HEK293T (cell line): ENCODE data around the gene RHBDL1.

Experiments used
- CTCF ChIA-PET: fragments of 350-600 bp; formaldehyde crosslinking; extraction: SDS; loops from one replicate; lab custom pipeline; 2021; ENCODE audit warnings: antibody characterized with exemption, inconsistent platforms; lab: Yijun Ruan, JAX
- POLR2A ChIA-PET: fragments of 350-600 bp; formaldehyde crosslinking; extraction: SDS; loops from one replicate; lab custom pipeline; 2020; ENCODE audit warnings: antibody characterized with exemption, inconsistent platforms; lab: Yijun Ruan, JAX
- DNase-seq: peaks from one replicate; pipeline ENCODE4 v3.0.0; 2012; ENCODE audit warnings: mixed read lengths; ENCODE audit errors: extremely low spot score
- ARNT ChIP-seq: fragments of 450-650 bp; IDR thresholded peaks from 2 replicates; pipeline ENCODE4 v1.6.1; 2017; ENCODE audit warnings: mild to moderate bottlenecking
- BHLHE40 ChIP-seq: fragments of 450-650 bp; IDR thresholded peaks from 2 replicates; pipeline ENCODE4 v1.6.1; 2016; ENCODE audit warnings: mild to moderate bottlenecking, moderate library complexity, borderline replicate concordance
- CTBP1 ChIP-seq: fragments of 450-650 bp; IDR thresholded peaks from 2 replicates; pipeline ENCODE4 v1.6.1; 2016; ENCODE audit warnings: borderline replicate concordance
- ELF4 ChIP-seq: fragments of 450-650 bp; IDR thresholded peaks from 2 replicates; pipeline ENCODE4 v1.6.1; 2017; ENCODE audit warnings: antibody characterized with exemption
- FOXA1 ChIP-seq: fragments of 450-650 bp; IDR thresholded peaks from 2 replicates; pipeline ENCODE4 v1.6.1; 2016; ENCODE audit warnings: mild to moderate bottlenecking
- FOXK2 ChIP-seq: fragments of 450-650 bp; IDR thresholded peaks from 2 replicates; pipeline ENCODE4 v1.6.1; 2016; ENCODE audit warnings: mild to moderate bottlenecking
- FOXM1 ChIP-seq: fragments of 450-650 bp; IDR thresholded peaks from 2 replicates; pipeline ENCODE4 v1.6.1; 2017; ENCODE audit warnings: mild to moderate bottlenecking, borderline replicate concordance
- HDGF ChIP-seq: fragments of 450-650 bp; IDR thresholded peaks from 2 replicates; pipeline ENCODE4 v1.6.1; 2017; ENCODE audit warnings: antibody characterized with exemption, borderline replicate concordance
- L3MBTL2 ChIP-seq: fragments of 450-650 bp; conservative IDR thresholded peaks from 2 replicates; pipeline ENCODE4 v1.6.1; 2016; ENCODE audit warnings: mild to moderate bottlenecking
- LEF1 ChIP-seq: fragments of 450-650 bp; IDR thresholded peaks from 2 replicates; pipeline ENCODE4 v1.6.1; 2017; ENCODE audit warnings: mild to moderate bottlenecking, borderline replicate concordance
- NFRKB ChIP-seq: fragments of 450-650 bp; IDR thresholded peaks from 2 replicates; pipeline ENCODE4 v1.6.1; 2016; ENCODE audit warnings: mild to moderate bottlenecking, moderate library complexity
- SP1 ChIP-seq: fragments of 450-650 bp; IDR thresholded peaks from 2 replicates; pipeline ENCODE4 v1.6.1; 2017
- SUZ12 ChIP-seq: fragments of 450-650 bp; IDR thresholded peaks from 2 replicates; pipeline ENCODE4 v1.6.1; 2016; ENCODE audit warnings: mild to moderate bottlenecking
- TARDBP ChIP-seq: fragments of 450-650 bp; IDR thresholded peaks from 2 replicates; pipeline ENCODE4 v1.6.1; 2016
- ZNF384 ChIP-seq: fragments of 450-650 bp; IDR thresholded peaks from 2 replicates; pipeline ENCODE4 v1.6.1; 2016
- TF ChIP-seq, protein P1 (sequence below): fragments of 450-650 bp; IDR thresholded peaks from 2 replicates; pipeline ENCODE4 v1.6.1; 2016

The RHBDL1 gene

GRCh38 chr16:680967-681745, 5.7 kb downstream of the RHBDL1 start:
- TF ChIP-seq HDGF (no peak), CTBP1 (no peak), FOXA1 (no peak), FOXK2 (no peak), ARNT (no peak), SUZ12 (no peak), ZNF384 (no peak), ELF4 (no peak), NFRKB (no peak), SP1 (no peak), BHLHE40 (no peak), TARDBP (no peak), L3MBTL2 (no peak)
- TF ChIP-seq, protein P1, sequence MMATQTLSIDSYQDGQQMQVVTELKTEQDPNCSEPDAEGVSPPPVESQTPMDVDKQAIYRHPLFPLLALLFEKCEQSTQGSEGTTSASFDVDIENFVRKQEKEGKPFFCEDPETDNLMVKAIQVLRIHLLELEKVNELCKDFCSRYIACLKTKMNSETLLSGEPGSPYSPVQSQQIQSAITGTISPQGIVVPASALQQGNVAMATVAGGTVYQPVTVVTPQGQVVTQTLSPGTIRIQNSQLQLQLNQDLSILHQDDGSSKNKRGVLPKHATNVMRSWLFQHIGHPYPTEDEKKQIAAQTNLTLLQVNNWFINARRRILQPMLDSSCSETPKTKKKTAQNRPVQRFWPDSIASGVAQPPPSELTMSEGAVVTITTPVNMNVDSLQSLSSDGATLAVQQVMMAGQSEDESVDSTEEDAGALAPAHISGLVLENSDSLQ = no peak
- POLR2A ChIA-PET = interaction anchor here (0.8 to 3.0 kb wide), 13 partner anchors 9 to 45 kb away, joined by 3 to 33 read pairs (median 5); partner anchors contain the start of genes ANTKMT, METTL26, RHOT2 and WDR24
- CTCF ChIA-PET = no interaction called here
- no peak for DNase-seq

DNA sequence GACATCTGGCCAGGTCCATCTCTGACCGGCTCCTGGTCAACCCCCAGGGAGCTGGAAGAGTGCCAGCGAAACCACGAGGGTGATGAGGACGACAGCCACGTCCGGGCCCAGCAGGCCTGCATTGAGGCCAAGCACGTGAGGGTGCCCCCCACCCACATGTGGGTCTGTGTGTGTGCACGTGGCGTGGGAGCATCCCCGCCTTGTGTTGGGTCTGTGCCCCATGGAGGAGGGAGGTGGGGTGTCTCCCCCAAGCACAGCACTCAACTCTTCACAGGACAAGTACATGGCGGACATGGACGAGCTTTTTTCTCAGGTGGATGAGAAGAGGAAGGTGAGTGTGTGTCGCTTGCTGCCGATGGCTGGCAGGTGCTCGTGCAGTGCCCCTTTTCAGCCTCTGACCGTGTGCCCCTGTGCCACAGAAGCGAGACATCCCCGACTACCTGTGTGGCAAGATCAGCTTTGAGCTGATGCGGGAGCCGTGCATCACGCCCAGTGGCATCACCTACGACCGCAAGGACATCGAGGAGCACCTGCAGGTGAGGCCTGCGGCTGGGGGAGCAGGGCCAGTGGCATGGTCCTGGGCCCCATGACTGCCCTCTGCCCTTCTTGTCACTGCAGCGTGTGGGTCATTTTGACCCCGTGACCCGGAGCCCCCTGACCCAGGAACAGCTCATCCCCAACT, 6.4 kb downstream of the RHBDL1 start:
- peak; percentile 82 for TF ChIP-seq L3MBTL2
- TF ChIP-seq SP1 = no peak
- TF ChIP-seq ARNT = no peak
- TF ChIP-seq HDGF = 0 out of 2 replicates have a peak, but pooled peaks have one; percentile 22
- ChIA-PET CTCF (no interaction called here), POLR2A (interaction anchor here (0.8 to 3.0 kb wide), 11 partner anchors 8 to 46 kb away, joined by 3 to 33 read pairs (median 5); partner anchors contain the start of genes ANTKMT, METTL26, RHOT2 and WDR24)
- no peak for DNase-seq

GRCh38 chr16:682493-683395, 7.3 kb downstream of the RHBDL1 start:
- TF ChIP-seq L3MBTL2 (peak; percentile 42), CTBP1 (no peak)
- DNase-seq = no peak
- ChIA-PET POLR2A (interaction anchor here (1.3 to 3.0 kb wide), 6 partner anchors 7 to 46 kb away, joined by 5 to 33 read pairs (median 10); partner anchors contain the start of genes ANTKMT, METTL26, RHOT2 and WDR24), CTCF (no interaction called here)

DNA sequence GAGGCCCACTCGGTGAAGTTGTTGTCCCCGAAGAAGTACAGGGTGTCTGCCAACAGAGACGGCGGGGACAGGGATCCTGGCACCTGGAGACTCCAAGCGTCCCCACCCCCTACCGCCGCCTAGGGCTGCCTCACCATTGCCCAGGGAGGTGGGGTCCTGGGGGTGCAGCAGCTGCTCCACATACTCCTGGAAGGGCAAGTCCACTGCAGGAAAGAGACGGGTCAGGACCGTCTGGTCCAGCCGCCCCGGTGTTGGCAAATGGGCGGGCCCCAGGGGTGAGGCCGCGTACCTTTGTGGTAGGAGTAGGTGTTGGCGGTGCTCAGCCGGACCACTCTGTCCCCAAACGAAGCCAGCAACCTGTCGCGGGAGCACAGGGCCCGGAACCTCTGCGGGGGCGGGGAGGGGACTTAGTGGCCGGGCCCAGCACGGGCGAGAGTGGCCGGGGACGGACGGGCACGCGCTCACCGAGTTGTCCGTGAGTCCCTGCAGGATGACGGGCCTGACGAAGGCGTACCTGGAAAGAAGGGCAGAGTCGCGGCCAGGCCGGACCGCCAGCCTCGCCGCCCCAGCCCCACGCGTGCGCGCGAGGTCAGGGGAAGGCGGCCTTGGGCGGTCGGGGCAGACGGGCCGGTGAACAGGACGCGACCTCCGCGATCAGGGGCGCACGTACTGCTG, 8.1 kb downstream of the RHBDL1 start:
- POLR2A ChIA-PET = interaction anchor here (1.4 kb wide), 1 partner anchor 38 kb away, joined by 4 read pairs; the partner anchor contains the start of gene ANTKMT
- DNase-seq = no peak
- CTCF ChIA-PET = no interaction called here
- TF ChIP-seq HDGF (peak; percentile 58; the same call in 1 of the 2 replicates), FOXA1 (no peak), LEF1 (no peak), CTBP1 (no peak), ARNT (no peak), FOXM1 (no peak), BHLHE40 (no peak), L3MBTL2 (peak; percentile 33), NFRKB (no peak), ZNF384 (no peak), ELF4 (no peak)

GRCh38 chr16:684071-684794, 8.8 kb downstream of the RHBDL1 start, which contains the start of gene JMJD8:
Gene JMJD8, minus strand, starts transcription at chr16:684334. Its CDS starts 15 bp downstream, at chr16:684319.
- POLR2A ChIA-PET = interaction anchor here (0.5 to 1.4 kb wide), 5 partner anchors 9 to 597 kb away, joined by 3 to 4 read pairs (median 3); partner anchors contain the start of gene ANTKMT
- CTCF ChIA-PET = no interaction called here
- 0 out of 2 replicates have a peak, but pooled peaks have one; percentile 53 for TF ChIP-seq FOXM1
- no peak for TF ChIP-seq FOXA1
- no peak for TF ChIP-seq BHLHE40
- TF ChIP-seq CTBP1 = no peak
- no peak for TF ChIP-seq FOXK2
- TF ChIP-seq, protein P1 = peak; percentile 20; the same call in 1 of the 2 replicates
- no peak; the same call in 1 of the 2 replicates for TF ChIP-seq LEF1
- no peak for TF ChIP-seq SP1
- TF ChIP-seq ELF4 = peak; percentile 92
- TF ChIP-seq HDGF = no peak
- TF ChIP-seq TARDBP = no peak
- TF ChIP-seq ARNT = peak; percentile 42
- TF ChIP-seq SUZ12 = no peak
- peak; percentile 72 for TF ChIP-seq L3MBTL2
- TF ChIP-seq ZNF384 = no peak
- no peak for TF ChIP-seq NFRKB
- peak; percentile 91 for DNase-seq
